PC-3 (cell line): ENCODE results near the gene ISCA2.

Experiments used
- CTCF ChIP-seq: fragments of 300-600 bp; sonication (generic); conservative IDR thresholded peaks from 2 replicates; pipeline ENCODE4 v1.5.1; 2017; ENCODE audit warnings: antibody characterized with exemption, low read depth, mild to moderate bottlenecking, low read length
- EZH2 ChIP-seq: fragments of 300-600 bp; sonication (generic); IDR thresholded peaks from one replicate; pipeline ENCODE4 v1.6.1; 2017; ENCODE audit warnings: antibody characterized with exemption, mild to moderate bottlenecking, low read length; ENCODE audit not compliant: unreplicated experiment
- EZH2phosphoT487 ChIP-seq: fragments of 300-600 bp; sonication (generic); IDR thresholded peaks from 2 replicates; pipeline ENCODE4 v1.6.1; 2018; ENCODE audit warnings: mild to moderate bottlenecking, antibody characterized with exemption, low read length, borderline replicate concordance

GRCh38 chr14:74532246-74532645 lies 38.7 kb downstream of the ISCA2 start:
- TF ChIP-seq CTCF (no peak), EZH2 (no peak), EZH2phosphoT487 (no peak)
